ENCODE data around the gene OR10J5. TPM values are rescaled to one million over a fixed set of nuclear protein-coding genes. Genes with fewer than 3 reads are reported as not detected.
"Not testable (repeated sequence)": the region's sequence is repeated elsewhere in the genome, so short reads cannot be mapped to it uniquely, and the experiment has no call there.

The OR10J5 gene
- total RNA-seq = not detected
- long read RNA-seq = 0 reads

GRCh38 chr1:159535907-159536306 is at the start of gene OR10J5:
TSS of gene OR10J5 (minus strand) at chr1:159536007. CDS start at chr1:159536007, 0 bp downstream.
- ATAC-seq (no peak), DNase-seq (no peak)
- intact Hi-C loops (cut with DNase I) = no loop called here

- intact Hi-C loops (cut with DNase I) = no loop called here
- ATAC-seq = no peak
- no peak for DNase-seq
Observed at GRCh38 chr1:159584536-159584935, 48.7 kb upstream of the OR10J5 start.

GRCh38 chr1:159581422-159581821 is 45.6 kb upstream of the OR10J5 start:
- ATAC-seq = no peak
- DNase-seq = no peak
- intact Hi-C loops (cut with DNase I) = no loop called here

GRCh38 chr1:159580340-159580739 is 44.5 kb upstream of the OR10J5 start:
- intact Hi-C loops (cut with DNase I) = no loop called here
- no peak for ATAC-seq
- no peak for DNase-seq

- DNase-seq (no peak), ATAC-seq (no peak)
- intact Hi-C loops (cut with DNase I) = no loop called here
Observed at GRCh38 chr1:159577446-159577845, 41.6 kb upstream of the OR10J5 start.

- DNase-seq (no peak), ATAC-seq (no peak)
- intact Hi-C loops (cut with DNase I) = no loop called here
Observed at GRCh38 chr1:159562680-159563079, 26.9 kb upstream of the OR10J5 start.

- intact Hi-C loops (cut with DNase I) = no loop called here
- no peak for DNase-seq
- ATAC-seq = no peak
Observed at GRCh38 chr1:159561497-159561896, 25.7 kb upstream of the OR10J5 start.

- DNase-seq (no peak), ATAC-seq (no peak)
- intact Hi-C loops (cut with DNase I) = no loop called here
Observed at GRCh38 chr1:159560599-159560998, 24.8 kb upstream of the OR10J5 start.

- DNase-seq (no peak), ATAC-seq (no peak)
- intact Hi-C loops (cut with DNase I) = no loop called here
Observed at GRCh38 chr1:159556931-159557369, 21.1 kb upstream of the OR10J5 start.

- intact Hi-C loops (cut with DNase I) = no loop called here
- no peak for DNase-seq
- no peak for ATAC-seq
Observed at GRCh38 chr1:159554696-159555095, 18.9 kb upstream of the OR10J5 start.

- intact Hi-C loops (cut with DNase I) = no loop called here
- no peak for DNase-seq
Observed at GRCh38 chr1:159554261-159554660, 18.5 kb upstream of the OR10J5 start.

GRCh38 chr1:159548126-159548525 is 12.3 kb upstream of the OR10J5 start:
- ATAC-seq (no peak), DNase-seq (no peak)
- intact Hi-C loops (cut with DNase I) = no loop called here

More at GRCh38 chr1:159554261-159554660, 18.5 kb upstream of the OR10J5 start:
- ATAC-seq = no peak

- no peak for DNase-seq
- no peak for ATAC-seq
- intact Hi-C loops (cut with DNase I) = no loop called here
Observed at GRCh38 chr1:159532922-159533321, 2.9 kb downstream of the OR10J5 start.

GRCh38 chr1:159524792-159525191 is 11.0 kb downstream of the OR10J5 start:
- DNase-seq; intact Hi-C loops (cut with DNase I); ATAC-seq: not testable (repeated sequence)

GRCh38 chr1:159510229-159510541 is 25.6 kb downstream of the OR10J5 start:
- no peak for ATAC-seq
- intact Hi-C loops (cut with DNase I) = no loop called here
- DNase-seq = no peak

GRCh38 chr1:159509440-159510228 is 26.2 kb downstream of the OR10J5 start:
- intact Hi-C loops (cut with DNase I) = no loop called here

GRCh38 chr1:159508951-159509350 is 26.9 kb downstream of the OR10J5 start:
- ATAC-seq (no peak), DNase-seq (no peak)
- intact Hi-C loops (cut with DNase I) = no loop called here

More at GRCh38 chr1:159509440-159510228, 26.2 kb downstream of the OR10J5 start:
- no peak for DNase-seq
- no peak for ATAC-seq

GRCh38 chr1:159505676-159506075 is 30.1 kb downstream of the OR10J5 start:
- no peak for DNase-seq
- ATAC-seq = no peak
- intact Hi-C loops (cut with DNase I) = no loop called here

- intact Hi-C loops (cut with DNase I) = no loop called here
- ATAC-seq (no peak), DNase-seq (no peak)
Observed at GRCh38 chr1:159501082-159501481, 34.7 kb downstream of the OR10J5 start.

- DNase-seq; intact Hi-C loops (cut with DNase I); ATAC-seq: not testable (repeated sequence)
Observed at GRCh38 chr1:159494513-159495210, 41.1 kb downstream of the OR10J5 start.

GRCh38 chr1:159493354-159493753 is 42.5 kb downstream of the OR10J5 start:
- DNase-seq = no peak
- intact Hi-C loops (cut with DNase I) = no loop called here
- ATAC-seq = no peak
